M059J (cell line): ENCODE data around the gene CTNNBL1. TPM values are rescaled to one million over a fixed set of nuclear protein-coding genes. Genes with fewer than 3 reads are reported as not detected.
A peak's percentile ranks its signal among the peaks of the same experiment; 100 is the strongest.
"Not testable (repeated sequence)": the region's sequence is repeated elsewhere in the genome, so short reads cannot be mapped to it uniquely, and the experiment has no call there.

Source experiments
- DNase-seq: peaks from one replicate; pipeline ENCODE4 v3.0.0-alpha.2; 2012; ENCODE audit warnings: low read depth
- total RNA-seq: library from RNA; depleted of rRNA; stranded (reverse); fragments of >200 nt; shearing (Covaris generic); gene quantifications from 2 replicates; pipeline ENCODE4 v1.2.3, GENCODE V29; 2014; rRNA removed

Gene CTNNBL1
- 30.0 and 54.4 TPM in 2 replicates for total RNA-seq

- peak; percentile 99 for DNase-seq
Measured at GRCh38 chr20:37693635-37694626, at the start of gene CTNNBL1. Gene CTNNBL1, plus strand, starts transcription at chr20:37694030. Its CDS starts 93 bp downstream, at chr20:37694123.

DNA sequence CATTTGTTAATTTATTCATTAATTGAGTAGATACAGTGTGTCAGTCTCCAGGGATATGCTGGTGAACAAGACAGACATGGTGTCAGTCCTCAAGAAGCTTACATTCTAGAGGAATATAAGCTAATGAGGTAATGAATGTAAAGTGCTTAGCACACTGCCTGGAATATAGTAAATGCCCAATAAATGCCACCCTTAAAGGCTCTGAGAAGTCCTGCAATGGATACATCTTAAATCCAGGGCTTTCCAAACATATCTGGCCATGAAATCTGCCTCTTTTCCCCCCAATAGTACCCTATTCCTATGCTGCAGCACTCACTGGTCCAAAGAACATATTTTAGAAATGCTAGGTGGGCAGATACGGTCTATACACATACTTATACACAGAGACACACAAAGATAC lies 49.2 kb upstream of the CTNNBL1 start:
- DNase-seq, result no peak

DNA sequence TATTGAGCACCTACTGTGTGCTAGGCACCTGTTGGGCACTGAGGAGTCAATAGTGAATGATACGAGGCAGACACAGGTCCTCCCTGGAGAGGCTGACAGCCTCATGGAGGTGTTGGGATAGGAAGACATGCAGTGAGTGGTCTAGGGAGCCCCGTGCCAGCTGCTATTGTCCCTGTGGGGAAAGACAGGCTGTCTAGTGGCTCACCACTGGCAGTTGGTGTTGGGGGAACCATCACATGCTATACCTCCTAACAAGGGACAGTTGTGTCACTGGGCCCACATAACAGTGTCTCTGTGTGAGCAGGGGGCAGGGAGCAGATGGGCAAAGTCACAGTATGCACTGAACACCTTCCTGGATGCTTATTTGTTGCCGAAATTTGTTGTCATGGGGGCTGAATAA lies 45.9 kb upstream of the CTNNBL1 start:
- no peak for DNase-seq

DNA sequence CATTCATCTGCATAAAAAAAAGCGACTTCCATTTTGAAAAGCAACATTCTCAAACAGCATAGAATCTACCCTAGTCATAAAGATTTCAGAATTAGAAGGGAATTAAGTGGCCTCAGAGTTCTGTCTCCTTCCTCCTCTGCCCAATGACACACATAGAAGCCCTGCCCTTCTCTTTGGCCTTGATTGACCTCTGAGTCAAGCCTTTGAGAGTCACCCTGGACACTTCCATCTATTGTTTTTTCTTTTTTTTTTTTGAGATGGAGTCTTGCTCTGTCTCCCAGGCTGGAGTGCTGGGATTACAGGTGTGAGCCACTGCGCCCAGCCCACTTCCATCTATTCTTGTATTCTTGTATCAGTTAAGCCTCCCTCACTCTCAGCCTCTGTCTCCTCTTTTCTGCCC lies 44.8 kb upstream of the CTNNBL1 start:
- DNase-seq, result peak; percentile 76

- no peak for DNase-seq
Measured at GRCh38 chr20:37649676-37650370, 44.0 kb upstream of the CTNNBL1 start.

DNA sequence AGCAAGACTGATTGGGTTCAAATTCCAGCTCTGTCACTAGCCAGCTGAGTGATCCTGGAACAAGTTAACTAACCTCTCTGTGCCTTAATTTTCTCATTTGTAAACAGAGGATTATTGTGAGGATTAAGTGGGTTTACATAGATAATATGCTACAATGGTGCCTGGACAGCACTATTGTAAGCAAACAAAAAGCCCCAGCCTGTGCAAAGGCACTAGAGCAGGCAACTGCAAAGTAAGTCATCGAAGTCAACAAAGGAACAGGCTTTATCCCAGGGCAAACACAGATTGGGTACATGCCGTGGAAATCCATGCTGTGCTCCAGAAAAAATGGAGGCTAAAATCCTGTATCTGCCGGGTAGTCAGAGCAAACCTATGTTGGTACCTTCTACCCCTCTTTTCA lies 43.2 kb upstream of the CTNNBL1 start:
- DNase-seq, result no peak

DNA sequence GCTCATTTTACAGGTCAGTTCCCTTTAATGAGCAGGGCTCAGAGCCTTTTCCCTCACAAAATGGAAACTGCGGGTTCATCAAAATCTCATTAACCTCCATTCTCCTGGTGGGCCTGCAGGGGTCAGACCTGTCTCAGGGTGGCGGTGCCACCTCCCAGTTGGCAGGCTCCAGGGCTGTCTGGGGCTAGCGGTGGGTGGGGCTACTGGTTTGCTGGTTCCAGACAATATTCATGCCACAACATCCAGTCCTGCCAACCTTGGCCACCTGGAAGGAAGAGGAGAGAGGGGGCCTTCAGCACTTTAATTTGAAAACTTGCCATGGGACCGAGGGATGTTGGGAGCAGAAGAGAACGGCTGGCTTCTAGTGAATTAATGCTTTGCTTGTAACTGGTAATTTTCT lies 41.9 kb upstream of the CTNNBL1 start:
- peak; percentile 63 for DNase-seq

- DNase-seq, result no peak
Measured at GRCh38 chr20:37656945-37657344, 36.9 kb upstream of the CTNNBL1 start.

GRCh38 chr20:37657924-37658804 lies 35.7 kb upstream of the CTNNBL1 start:
- no peak for DNase-seq

DNA sequence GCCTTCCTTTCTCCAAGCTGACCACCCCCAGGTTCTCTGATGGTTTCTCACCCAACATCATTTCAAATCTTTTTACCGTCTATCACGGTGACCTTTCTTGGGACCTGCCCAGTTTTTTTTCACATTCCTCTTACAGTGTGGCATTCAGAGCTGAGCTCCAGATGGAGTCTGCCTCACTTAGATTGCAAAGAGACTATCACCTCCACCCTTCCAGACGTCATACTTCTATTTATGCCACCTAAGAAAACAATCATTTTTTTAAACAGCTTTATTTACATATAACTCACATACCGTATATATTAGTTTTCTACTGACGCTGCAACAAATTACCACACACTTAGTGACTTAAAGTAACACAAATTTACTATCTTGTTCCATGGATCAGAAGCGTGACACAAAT lies 32.3 kb upstream of the CTNNBL1 start:
- no peak for DNase-seq

DNA sequence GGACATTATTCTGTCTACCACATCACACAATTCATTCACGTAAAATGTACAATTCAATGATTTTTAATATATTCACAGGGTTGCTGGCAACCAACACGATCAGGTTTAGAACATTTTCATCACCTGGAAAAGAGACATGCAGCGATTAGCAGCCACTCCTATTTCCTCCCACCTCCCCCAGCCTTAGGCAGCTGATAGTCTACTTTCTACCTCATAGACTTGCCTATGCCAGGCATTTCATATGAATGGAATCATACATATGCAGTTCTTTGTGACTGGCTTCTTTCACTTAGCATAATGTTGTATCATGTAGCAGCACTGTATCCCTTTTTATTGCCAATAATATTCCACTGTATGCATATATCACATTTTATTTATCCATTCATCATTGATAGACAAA lies 31.5 kb upstream of the CTNNBL1 start:
- DNase-seq, result no peak

DNA sequence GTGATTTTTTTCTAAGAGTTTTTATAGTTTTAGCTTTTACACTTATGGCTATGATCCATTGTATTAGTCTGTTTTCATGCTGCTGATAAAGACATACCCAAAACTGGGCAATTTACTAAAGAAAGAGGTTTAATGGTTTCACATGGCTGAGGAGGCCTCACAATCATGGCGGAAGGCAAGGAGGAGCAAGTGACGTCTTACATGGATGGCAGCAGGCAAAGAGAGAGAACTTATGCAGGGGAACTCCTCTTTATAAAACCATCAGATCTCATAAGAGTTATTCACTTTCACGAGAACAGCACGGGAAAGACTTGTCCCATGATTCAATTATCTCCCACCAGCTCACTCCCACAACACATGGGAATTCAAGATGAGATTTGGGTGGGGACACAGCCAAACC lies 29.2 kb upstream of the CTNNBL1 start:
- not testable (repeated sequence) for DNase-seq

- no peak for DNase-seq
Measured at GRCh38 chr20:37668166-37668565, 25.7 kb upstream of the CTNNBL1 start.

DNA sequence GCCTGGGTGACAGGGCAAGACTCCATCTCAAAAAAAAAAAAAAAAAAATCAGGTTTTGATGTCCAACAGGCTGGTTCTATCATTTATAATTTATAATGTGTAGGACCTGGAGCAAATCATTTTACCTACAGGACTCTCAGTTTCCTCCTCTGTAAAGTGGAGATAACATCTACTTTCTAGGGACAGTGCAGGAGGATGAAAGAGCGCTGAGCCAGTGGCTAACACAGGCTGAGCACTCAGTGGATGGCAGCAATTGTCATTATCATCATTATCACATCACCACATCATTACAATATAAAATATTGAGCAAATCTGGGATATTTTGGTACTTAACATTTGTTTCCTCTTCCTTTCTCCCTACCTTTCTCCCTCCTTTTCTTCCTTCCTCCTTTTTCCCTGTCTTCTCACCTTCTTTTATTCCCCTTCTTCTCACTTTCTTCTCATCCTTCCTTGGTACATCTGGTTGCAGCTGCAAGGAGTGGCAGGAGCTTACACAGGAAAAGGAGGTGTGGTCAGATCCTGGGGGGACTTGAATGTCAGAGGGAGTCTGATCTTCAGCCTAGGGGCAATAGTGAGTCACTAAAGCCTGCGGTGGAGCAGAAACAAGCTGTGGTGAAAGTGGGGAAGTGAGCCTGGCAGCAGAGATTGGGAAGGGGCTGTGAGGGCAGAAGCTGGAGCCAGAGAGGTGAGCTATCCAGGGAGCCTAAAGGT lies 24.6 kb upstream of the CTNNBL1 start:
- peak; percentile 91 for DNase-seq

DNA sequence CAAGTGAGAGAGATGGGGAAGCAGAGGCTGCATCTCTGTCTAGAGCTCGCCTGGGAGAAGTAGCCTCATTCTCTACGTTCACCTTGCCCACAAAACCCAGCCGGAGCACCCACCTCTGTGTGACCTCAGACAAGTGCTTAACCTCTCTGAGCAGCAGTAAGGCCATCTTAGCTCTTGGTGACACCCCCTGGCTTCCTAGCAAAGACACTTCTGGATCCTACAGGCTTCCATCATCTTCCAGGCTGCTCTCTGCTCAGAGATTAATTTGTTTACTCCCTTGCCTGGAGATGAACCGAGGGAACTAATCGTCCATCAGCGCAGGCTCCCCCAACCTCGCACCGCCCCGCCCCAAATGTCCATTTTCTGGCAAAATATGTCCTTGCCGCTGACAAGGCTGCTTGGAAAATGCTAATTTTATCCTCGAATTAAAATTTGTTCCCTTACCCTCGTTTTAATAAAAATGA lies 24.0 kb upstream of the CTNNBL1 start:
- peak; percentile 26 for DNase-seq

DNA sequence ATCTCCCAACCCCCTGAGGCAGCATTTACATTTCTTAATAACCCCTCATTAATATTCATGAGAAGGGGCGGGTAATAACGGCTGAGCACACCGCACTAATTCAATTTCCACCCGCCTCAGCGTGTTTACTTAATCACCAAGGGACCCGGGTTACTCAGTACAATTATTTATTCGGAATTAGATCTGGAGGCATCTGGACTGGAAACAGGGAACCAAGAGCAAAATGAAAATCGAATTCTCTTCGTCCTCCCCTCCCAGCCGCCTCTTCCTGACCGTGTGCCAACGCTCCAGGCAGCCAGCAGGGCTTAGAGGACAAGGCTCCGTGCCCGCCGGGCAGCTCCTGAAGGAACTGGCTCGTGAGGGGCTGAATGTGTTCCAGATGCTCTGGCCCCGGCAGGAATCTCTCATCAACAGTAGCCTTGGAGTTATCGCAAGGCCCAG lies 23.5 kb upstream of the CTNNBL1 start:
- DNase-seq, result peak; percentile 70

DNA sequence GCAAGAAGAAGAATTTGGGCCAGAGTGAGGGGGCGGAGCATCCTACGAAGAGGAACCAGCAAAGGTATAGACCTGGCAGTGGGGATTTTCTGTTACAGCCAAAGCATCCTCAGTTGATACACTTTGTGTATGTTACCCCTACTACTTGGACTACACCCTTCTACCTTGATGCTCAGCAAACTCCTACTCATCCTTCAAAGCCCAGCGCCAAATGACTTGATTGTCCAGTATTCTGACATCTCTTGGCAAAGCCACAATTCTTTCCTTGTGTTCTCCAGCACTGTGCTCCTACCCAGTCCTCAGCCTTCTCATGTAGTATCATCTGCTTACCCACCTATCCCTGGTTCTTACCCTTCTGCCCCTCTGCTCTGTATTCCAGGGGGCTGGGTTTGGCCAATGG lies 21.7 kb upstream of the CTNNBL1 start:
- DNase-seq, result no peak

- DNase-seq, result no peak
Measured at GRCh38 chr20:37673444-37673843, 20.4 kb upstream of the CTNNBL1 start.

GRCh38 chr20:37676440-37676839 lies 17.4 kb upstream of the CTNNBL1 start:
- DNase-seq, result no peak

- no peak for DNase-seq
Measured at GRCh38 chr20:37677969-37678861, 15.6 kb upstream of the CTNNBL1 start.
